Activated CD8-positive, alpha-beta T cell treated with anti-CD3 and anti-CD28 coated beads, Interleukin-2, amount 10 ng/mL, durations not matched to agents 7 days and 5 days (primary cell): Measurements from ENCODE around the gene CNBP. TPM values are rescaled to one million over a fixed set of nuclear protein-coding genes. Genes with fewer than 3 reads are reported as not detected.
"Not testable (repeated sequence)": the region's sequence is repeated elsewhere in the genome, so short reads cannot be mapped to it uniquely, and the experiment has no call there.

Source experiments
- ATAC-seq: fragments of 150-1000 bp; cut with Tn5 transposase; one replicate; pipeline ENCODE4 v1.10.0; 2021; ENCODE audit warnings: moderate library complexity
- CTCF ChIA-PET: fragments of 350-600 bp; sonication (Branson Sonifier 250); formaldehyde crosslinking; loops from one replicate; lab custom pipeline; 2021; ENCODE audit warnings: antibody characterized with exemption; lab: Charles Lee
- POLR2A ChIA-PET: fragments of 350-600 bp; sonication (Branson Sonifier 250); formaldehyde crosslinking; loops from one replicate; lab custom pipeline; 2021; ENCODE audit warnings: antibody characterized with exemption; lab: Charles Lee
- DNase-seq: peaks from one replicate; pipeline ENCODE4 v3.0.0-alpha.2; 2020
- H3K27ac Mint-ChIP-seq: one replicate; pipeline ENCODE4 v1.8.0; 2021; ENCODE audit warnings: mild to moderate bottlenecking, mixed read lengths
- H3K27me3 Mint-ChIP-seq: one replicate; pipeline ENCODE4 v1.8.0; 2021; ENCODE audit warnings: low read depth, mixed read lengths
- H3K36me3 Mint-ChIP-seq: one replicate; pipeline ENCODE4 v1.8.0; 2021; ENCODE audit warnings: low read depth, mixed read lengths
- H3K4me1 Mint-ChIP-seq: one replicate; pipeline ENCODE4 v1.8.0; 2021; ENCODE audit warnings: low read depth, mixed read lengths
- H3K4me3 Mint-ChIP-seq: one replicate; pipeline ENCODE4 v1.8.0; 2021; ENCODE audit warnings: mild to moderate bottlenecking, mixed read lengths
- H3K9me3 Mint-ChIP-seq: one replicate; pipeline ENCODE4 v1.8.0; 2022; ENCODE audit warnings: mixed read lengths; ENCODE audit not compliant: insufficient read depth
- total RNA-seq, 2 experiments: library from RNA; stranded (reverse); gene quantifications; one replicate each; pipeline ENCODE4 v1.2.3, GENCODE V29; 2021

CNBP gene
- total RNA-seq, 2 experiments from 2014 or later = 263 to 273 TPM

DNA sequence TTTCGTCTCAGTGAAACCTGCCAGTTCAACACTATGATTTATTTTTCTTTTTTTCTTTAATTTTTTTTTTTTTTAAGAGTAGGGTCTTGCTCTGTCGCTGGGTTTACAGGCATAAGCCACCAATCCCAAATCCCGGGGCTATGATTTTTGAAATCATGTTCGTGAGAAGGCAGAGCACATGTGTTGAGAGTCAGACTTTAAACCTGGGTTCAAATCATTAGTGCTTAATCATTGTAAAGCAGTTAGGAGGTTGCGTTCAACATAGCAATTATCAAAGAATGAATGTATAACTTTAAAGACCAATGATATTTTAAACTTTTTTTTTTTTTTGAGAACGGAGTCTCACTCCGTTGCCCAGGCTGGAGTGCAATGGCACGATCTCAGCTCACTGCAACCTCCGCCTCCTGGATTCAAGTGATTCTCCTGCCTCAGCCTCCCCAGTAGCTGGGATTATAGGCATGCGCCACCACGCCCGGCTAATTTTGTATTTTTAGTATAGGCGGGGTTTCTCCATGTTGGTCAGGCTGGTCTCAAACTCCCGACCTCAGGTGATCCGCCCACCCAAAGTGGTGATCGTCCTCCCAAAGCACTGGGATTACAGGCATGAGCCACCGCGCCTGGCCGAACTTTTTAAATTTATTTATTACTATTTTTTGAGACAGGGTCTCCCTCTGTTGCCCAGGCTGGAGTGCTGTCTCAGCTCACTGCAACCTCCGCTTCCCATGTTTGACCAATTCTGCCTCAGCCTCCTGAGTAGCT lies 1.3 kb upstream of the CNBP start:
- Mint-ChIP-seq H3K27ac (peak overlapping the region; percentile 52), H3K4me1 (peaks cover 37% of the 10 kb centered on the region), H3K4me3 (peak overlapping the region; percentile 92), H3K36me3 (peaks cover 32% of the 10 kb centered on the region)
- DNase-seq, H3K9me3 Mint-ChIP-seq, H3K27me3 Mint-ChIP-seq, ATAC-seq: not testable (repeated sequence)
- POLR2A ChIA-PET = interaction anchor here (0.9 kb wide), 1 partner anchor 65 kb away, joined by 3 read pairs; no protein-coding TSS in a partner anchor
- CTCF ChIA-PET = interaction anchor here (1.0 to 2.3 kb wide), 8 partner anchors 10 to 214 kb away, joined by 3 to 17 read pairs (median 6); no protein-coding TSS in a partner anchor

DNA sequence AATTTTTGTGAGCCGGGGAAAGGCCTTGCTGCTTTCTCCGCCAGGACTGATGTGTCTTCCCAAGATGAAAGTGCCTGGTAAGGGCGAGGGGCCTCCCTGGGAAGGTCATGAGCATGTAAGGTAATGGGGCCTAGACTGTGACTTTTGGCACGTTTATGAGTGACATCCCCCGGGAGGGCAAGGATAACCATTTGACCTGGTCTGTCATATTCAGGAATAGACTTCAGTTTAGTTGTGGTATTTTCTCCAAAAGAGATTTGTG lies 631 bp upstream of the CNBP start:
- ATAC-seq (peak; percentile 8), DNase-seq (peak; percentile 31)
- POLR2A ChIA-PET = interaction anchor here (0.7 to 4.0 kb wide), 12 partner anchors 12 to 168 kb away, joined by 3 to 43 read pairs (median 10); partner anchors contain the start of genes COPG1 and RAB43
- CTCF ChIA-PET = interaction anchor here (1.0 to 3.2 kb wide), 3 partner anchors 40 to 62 kb away, joined by 3 to 31 read pairs (median 3); no protein-coding TSS in a partner anchor
- Mint-ChIP-seq H3K4me1 (peaks cover 41% of the 10 kb centered on the region), H3K27ac (peak overlapping the region; percentile 98), H3K4me3 (peak overlapping the region; percentile 92), H3K36me3 (peaks cover 36% of the 10 kb centered on the region), H3K27me3 (no peaks in the 10 kb centered on the region), H3K9me3 (no peaks in the 10 kb centered on the region)

DNA sequence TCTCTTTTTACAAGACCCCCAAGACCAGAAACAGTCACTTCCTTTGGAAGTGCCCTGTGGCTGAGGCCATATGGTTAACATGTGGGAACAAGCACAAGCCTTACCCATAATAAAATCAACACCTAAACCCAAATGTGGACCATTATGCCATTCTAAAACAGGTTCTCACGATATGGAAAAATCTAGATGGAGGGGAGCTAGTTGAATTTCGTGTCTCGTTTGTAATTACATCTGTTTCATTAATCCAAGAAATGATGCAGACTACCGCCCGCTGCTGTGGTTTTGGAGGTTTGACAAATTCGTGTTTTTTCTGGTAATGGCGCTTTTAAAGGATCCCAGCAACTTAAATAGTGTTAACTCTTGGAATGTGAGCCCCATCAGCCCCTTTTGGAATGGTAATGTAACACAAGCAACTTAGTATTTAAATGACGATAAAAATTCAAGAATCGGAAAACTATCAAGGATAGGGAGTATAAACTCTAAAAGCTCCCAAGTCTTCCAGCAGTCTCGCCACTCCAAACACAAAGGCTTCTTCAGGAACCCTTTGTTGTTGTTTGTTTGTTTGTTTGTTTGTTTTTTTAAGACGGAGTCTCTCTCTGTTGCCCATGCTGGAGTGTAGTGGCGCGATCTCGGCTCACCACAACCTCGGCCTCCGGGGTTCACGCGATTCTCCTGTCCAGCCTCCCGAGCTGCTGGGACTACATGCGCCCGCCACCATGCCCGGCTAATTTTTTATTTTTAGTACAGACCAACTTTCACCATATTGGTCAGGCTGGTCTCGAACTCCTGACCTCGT lies 1.1 kb downstream of the CNBP start:
- no peaks in the 10 kb centered on the region for H3K27me3 Mint-ChIP-seq
- no peak for ATAC-seq
- CTCF ChIA-PET = interaction anchor here (0.7 to 3.2 kb wide), 10 partner anchors 13 to 167 kb away, joined by 3 to 31 read pairs (median 4); partner anchors contain the start of gene COPG1
- peaks cover 48% of the 10 kb centered on the region for H3K36me3 Mint-ChIP-seq
- H3K9me3 Mint-ChIP-seq = no peaks in the 10 kb centered on the region
- POLR2A ChIA-PET = interaction anchor here (0.6 to 4.0 kb wide), 20 partner anchors 9 to 1127 kb away, joined by 3 to 43 read pairs (median 6); partner anchors contain the start of genes COPG1, HMCES and RAB43
- H3K27ac Mint-ChIP-seq = peak overlapping the region; percentile 98
- H3K4me3 Mint-ChIP-seq = peak overlapping the region; percentile 92
- H3K4me1 Mint-ChIP-seq = peaks cover 55% of the 10 kb centered on the region
- DNase-seq = peak; percentile 57

DNA sequence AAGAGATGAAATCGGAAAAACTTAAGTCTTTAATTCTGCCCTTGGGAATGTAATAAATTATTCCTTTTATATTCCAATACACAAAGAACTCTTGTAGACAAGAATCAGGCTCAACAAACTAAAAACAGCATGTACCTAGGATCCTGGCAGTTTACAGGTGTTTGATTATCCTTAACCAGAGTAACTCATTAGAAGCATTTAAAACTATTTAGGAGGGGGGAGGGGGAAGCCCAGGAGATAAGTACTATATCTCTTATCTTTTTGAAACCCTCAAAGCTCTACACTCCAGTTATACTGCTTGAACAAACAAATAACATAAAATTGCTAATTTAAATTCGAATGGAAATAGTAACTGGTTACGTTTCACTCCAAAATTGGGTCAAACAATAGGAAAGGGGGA lies 1.9 kb downstream of the CNBP start:
- DNase-seq = no peak
- Mint-ChIP-seq H3K9me3 (no peaks in the 10 kb centered on the region), H3K4me3 (peak overlapping the region; percentile 92), H3K27ac (peak overlapping the region; percentile 98), H3K4me1 (peaks cover 58% of the 10 kb centered on the region), H3K27me3 (no peaks in the 10 kb centered on the region), H3K36me3 (peaks cover 54% of the 10 kb centered on the region)
- CTCF ChIA-PET = interaction anchor here (0.9 to 3.2 kb wide), 9 partner anchors 13 to 166 kb away, joined by 3 to 31 read pairs (median 4); partner anchors contain the start of gene COPG1
- ATAC-seq = no peak
- POLR2A ChIA-PET = interaction anchor here (1.1 to 4.0 kb wide), 8 partner anchors 10 to 155 kb away, joined by 3 to 43 read pairs (median 12); partner anchors contain the start of genes COPG1 and RAB43

DNA sequence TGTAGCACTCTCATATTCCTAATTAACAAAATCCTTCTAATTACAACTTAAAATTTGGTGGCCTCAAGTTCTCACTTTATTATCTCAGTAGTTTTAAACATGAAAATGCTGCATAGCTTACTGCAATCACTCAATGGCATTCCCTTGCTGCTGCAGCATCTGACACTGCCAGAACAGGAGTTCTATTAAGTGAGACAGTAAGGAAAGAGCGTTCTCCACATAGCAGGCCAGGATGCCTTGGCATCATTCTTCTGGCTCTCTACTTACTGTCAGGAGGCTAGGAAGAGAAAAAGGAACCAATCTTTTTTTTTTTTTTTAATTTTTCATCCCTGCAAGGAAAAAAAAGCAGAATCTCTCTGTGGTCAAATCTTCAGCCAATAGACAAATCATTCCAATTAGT lies 3.2 kb downstream of the CNBP start:
- ATAC-seq (no peak), DNase-seq (no peak)
- Mint-ChIP-seq H3K9me3 (no peaks in the 10 kb centered on the region), H3K27me3 (no peaks in the 10 kb centered on the region), H3K27ac (peak overlapping the region; percentile 98), H3K4me1 (peaks cover 62% of the 10 kb centered on the region), H3K4me3 (peak overlapping the region; percentile 92), H3K36me3 (peaks cover 66% of the 10 kb centered on the region)
- ChIA-PET CTCF (interaction anchor here (1.4 kb wide), 1 partner anchor 19 kb away, joined by 6 read pairs; no protein-coding TSS in a partner anchor), POLR2A (interaction anchor here (1.3 to 4.0 kb wide), 2 partner anchors 61 to 135 kb away, joined by 5 to 43 read pairs; partner anchors contain the start of gene RAB43)

DNA sequence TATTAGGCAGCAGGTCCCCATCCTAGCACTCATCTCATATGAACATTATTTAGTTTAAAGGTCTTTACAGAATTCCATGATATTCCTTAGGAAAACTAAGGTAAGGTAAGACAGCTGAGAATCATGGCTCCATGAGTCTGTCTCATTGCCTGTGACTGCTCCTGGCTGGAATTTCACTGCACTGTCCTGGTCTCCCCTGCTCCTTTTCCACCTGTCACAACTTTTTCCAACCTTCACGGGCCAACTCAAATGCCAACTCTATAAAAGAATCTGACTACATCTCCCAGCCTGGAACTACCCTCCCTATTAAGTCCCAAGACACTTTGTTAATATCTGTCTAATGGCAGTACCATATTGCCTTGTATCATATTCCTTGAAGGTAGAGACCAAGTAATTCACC lies 7.6 kb downstream of the CNBP start:
- CTCF ChIA-PET = interaction anchor here (3.1 kb wide), 1 partner anchor 14 kb away, joined by 15 read pairs; no protein-coding TSS in a partner anchor
- ATAC-seq (no peak), DNase-seq (no peak)
- Mint-ChIP-seq H3K36me3 (peaks cover 68% of the 10 kb centered on the region), H3K9me3 (no peaks in the 10 kb centered on the region), H3K4me1 (peaks cover 72% of the 10 kb centered on the region), H3K4me3 (no peak overlapping the region), H3K27me3 (no peaks in the 10 kb centered on the region), H3K27ac (peak overlapping the region; percentile 23)
- POLR2A ChIA-PET = interaction anchor here (1.5 kb wide), 1 partner anchor 14 kb away, joined by 3 read pairs; no protein-coding TSS in a partner anchor

DNA sequence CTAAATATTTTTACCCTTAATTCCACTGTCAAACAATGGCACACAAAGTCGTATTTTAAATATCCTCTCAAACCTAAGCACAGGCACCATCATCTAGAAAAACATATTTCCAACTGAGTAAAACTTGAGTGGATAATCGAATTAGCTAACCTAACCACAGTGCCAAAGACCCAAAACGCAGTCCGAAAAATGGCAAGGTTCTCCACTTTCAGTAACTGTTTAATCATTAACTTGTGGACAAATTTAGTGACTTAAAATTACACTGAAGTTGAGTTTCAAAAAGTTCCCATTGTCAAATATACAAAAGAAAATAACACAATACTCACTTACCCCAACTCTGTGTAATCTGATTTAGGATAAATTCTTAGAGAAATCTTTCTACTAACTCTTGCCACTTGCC lies 10.0 kb downstream of the CNBP start:
- H3K36me3 Mint-ChIP-seq = peaks cover 69% of the 10 kb centered on the region
- no peak overlapping the region for H3K4me3 Mint-ChIP-seq
- H3K27ac Mint-ChIP-seq = peak overlapping the region; percentile 25
- H3K9me3 Mint-ChIP-seq = no peaks in the 10 kb centered on the region
- DNase-seq = no peak
- ChIA-PET CTCF (interaction anchor here (1.2 kb wide), 1 partner anchor 65 kb away, joined by 3 read pairs; no protein-coding TSS in a partner anchor), POLR2A (interaction anchor here (1.5 kb wide), 1 partner anchor 58 kb away, joined by 6 read pairs; no protein-coding TSS in a partner anchor)
- no peaks in the 10 kb centered on the region for H3K27me3 Mint-ChIP-seq
- ATAC-seq = no peak
- H3K4me1 Mint-ChIP-seq = peaks cover 54% of the 10 kb centered on the region

DNA sequence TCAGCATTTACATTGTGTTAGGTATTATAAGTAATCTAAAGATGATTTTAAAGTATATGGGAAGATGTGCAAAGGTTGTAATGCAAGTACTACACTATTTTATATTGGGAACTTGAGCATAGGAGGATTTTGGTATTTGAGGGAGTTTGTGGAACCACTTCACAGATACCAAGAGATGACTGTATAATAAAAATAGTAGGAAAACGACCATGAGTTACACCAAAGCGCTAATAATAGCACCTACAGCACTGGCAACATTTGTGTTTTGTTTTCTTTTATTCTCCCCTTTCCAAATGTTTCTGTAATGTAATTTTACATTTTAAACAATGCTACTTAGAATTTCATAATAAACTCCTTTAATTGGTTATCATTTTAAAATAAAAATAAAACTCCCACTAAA lies 10.5 kb downstream of the CNBP start:
- Mint-ChIP-seq H3K27ac (no peak overlapping the region), H3K27me3 (no peaks in the 10 kb centered on the region), H3K4me3 (no peak overlapping the region), H3K36me3 (peaks cover 65% of the 10 kb centered on the region), H3K9me3 (no peaks in the 10 kb centered on the region), H3K4me1 (peaks cover 49% of the 10 kb centered on the region)
- CTCF ChIA-PET = interaction anchor here (3.4 kb wide), 1 partner anchor 11 kb away, joined by 17 read pairs; no protein-coding TSS in a partner anchor
- DNase-seq (no peak), ATAC-seq (no peak)
- POLR2A ChIA-PET = interaction anchor here (1.0 kb wide), 1 partner anchor 11 kb away, joined by 3 read pairs; no protein-coding TSS in a partner anchor

DNA sequence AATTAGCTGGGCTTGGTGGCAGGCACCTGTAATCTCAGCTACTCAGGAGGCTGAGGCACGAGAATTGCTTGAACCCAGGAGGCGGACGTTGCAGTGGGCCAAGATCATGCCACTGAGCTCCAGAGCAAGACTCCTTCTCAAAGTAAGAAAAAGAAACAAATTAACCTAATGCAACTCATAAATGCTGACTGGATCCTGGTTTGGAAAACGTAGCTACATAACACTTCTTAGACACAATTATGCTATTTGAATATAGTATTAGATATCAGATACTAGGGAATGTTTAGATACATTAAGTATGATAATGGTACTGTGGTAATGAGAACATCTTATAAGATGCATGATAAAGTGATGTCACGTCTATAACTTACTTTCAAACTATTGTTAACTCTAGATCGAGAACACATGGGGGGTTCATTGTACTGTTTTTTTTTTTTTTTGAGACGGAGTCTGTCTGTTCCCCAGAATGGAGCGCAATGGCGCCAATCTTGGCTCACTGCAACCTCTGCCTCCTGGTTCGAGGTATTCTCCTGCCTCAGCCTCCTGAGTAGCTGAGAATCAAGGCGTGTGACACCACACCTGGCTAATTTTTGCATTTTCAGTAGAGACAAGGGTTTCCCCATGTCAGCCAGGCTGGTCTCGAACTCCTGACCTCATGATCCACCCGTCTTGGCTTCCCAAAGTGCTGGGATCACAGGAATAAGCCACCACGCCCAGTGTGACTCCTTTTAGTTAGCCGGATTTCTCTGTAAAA lies 16.9 kb downstream of the CNBP start:
- ChIA-PET POLR2A (interaction anchor here (0.6 kb wide), 1 partner anchor 196 kb away, joined by 4 read pairs; no protein-coding TSS in a partner anchor), CTCF (interaction anchor here (0.7 to 1.9 kb wide), 4 partner anchors 74 to 197 kb away, joined by 3 to 8 read pairs (median 4); no protein-coding TSS in a partner anchor)
- ATAC-seq = no peak
- Mint-ChIP-seq H3K4me1 (peaks cover 19% of the 10 kb centered on the region), H3K27me3 (no peaks in the 10 kb centered on the region), H3K36me3 (peaks cover 57% of the 10 kb centered on the region), H3K27ac (no peak overlapping the region), H3K4me3 (no peak overlapping the region), H3K9me3 (no peaks in the 10 kb centered on the region)
- DNase-seq = no peak

DNA sequence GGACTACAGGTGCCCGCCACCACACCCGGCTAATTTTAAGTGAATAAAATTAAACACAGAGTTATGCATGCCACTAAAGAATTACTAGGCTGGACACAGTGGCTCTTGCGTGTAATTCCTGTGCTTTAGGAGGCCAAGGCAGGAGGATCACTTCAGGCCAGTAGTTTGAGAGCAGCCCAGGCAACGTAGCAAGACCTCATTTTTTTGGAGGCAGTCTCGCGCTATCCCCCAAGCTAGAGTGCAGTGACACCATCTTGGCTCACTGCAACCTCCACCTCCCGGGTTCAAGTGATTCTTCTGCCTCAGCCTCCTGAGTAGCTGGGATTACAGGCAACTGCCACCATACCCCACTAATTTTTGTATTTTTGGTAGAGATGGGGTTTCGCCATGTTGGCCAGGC lies 18.1 kb downstream of the CNBP start:
- POLR2A ChIA-PET = not testable (repeated sequence)
- H3K36me3 Mint-ChIP-seq = peaks cover 48% of the 10 kb centered on the region

More for the DNA sequence above, 18.1 kb downstream of the CNBP start:
- H3K27me3 Mint-ChIP-seq, H3K9me3 Mint-ChIP-seq, H3K4me3 Mint-ChIP-seq, ATAC-seq, DNase-seq, H3K27ac Mint-ChIP-seq: not testable (repeated sequence)
- CTCF ChIA-PET = interaction anchor here (1.9 kb wide), 1 partner anchor 196 kb away, joined by 5 read pairs; no protein-coding TSS in a partner anchor
- peaks cover 15% of the 10 kb centered on the region for H3K4me1 Mint-ChIP-seq
